H1 (cell line): ENCODE data around the gene MTM1. TPM values are rescaled to one million over a fixed set of nuclear protein-coding genes. Genes with fewer than 3 reads are reported as not detected.

Source experiments
- CTCF ChIA-PET: fragments of 300-600 bp; sonication (Branson Sonifier 250); formaldehyde crosslinking; loops from one replicate; lab custom pipeline; 2021; ENCODE audit not compliant: partially characterized antibody; lab: Charles Lee
- POLR2A ChIA-PET: fragments of 300-600 bp; sonication (Branson Sonifier 250); formaldehyde crosslinking; loops from one replicate; lab custom pipeline; 2021; ENCODE audit warnings: inconsistent platforms; ENCODE audit not compliant: partially characterized antibody; lab: Charles Lee
- DNase-seq, 2 experiments: peaks; one replicate each; pipeline versions ENCODE4 v3.0.0 to v3.0.0-alpha.2; 2010 to 2022; ENCODE audit warnings: low spot score in 2 of 2, low read depth in 1 of 2, mixed read lengths in 1 of 2
- FAIRE-seq: peaks from 2 replicates; lab custom pipeline; 2011; peaks lifted over from hg19 to GRCh38; lab: Jason Lieb, UNC
- H2AFZ ChIP-seq: 2 replicates; pipeline ENCODE4 v1.8.1; 2012; ENCODE audit warnings: low read length, inconsistent platforms
- H2AK5ac ChIP-seq: 2 replicates; pipeline ENCODE4 v1.6.1; 2013; ENCODE audit warnings: low read depth, low read length
- H2BK120ac ChIP-seq: replicated peaks from 2 replicates; pipeline ENCODE3; 2013; ENCODE audit warnings: low read depth, low read length, inconsistent platforms
- H2BK12ac ChIP-seq: 2 replicates; pipeline ENCODE4 v1.6.1; 2013; ENCODE audit warnings: low read depth, low read length
- H2BK15ac ChIP-seq: 2 replicates; pipeline ENCODE4 v1.6.1; 2013; ENCODE audit warnings: low read length
- H2BK20ac ChIP-seq: 2 replicates; pipeline ENCODE4 v1.6.1; 2013; ENCODE audit warnings: low read length
- H2BK5ac ChIP-seq: 2 replicates; pipeline ENCODE4 v1.6.1; 2013; ENCODE audit warnings: low read depth, low read length
- H3K14ac ChIP-seq: 2 replicates; pipeline ENCODE4 v1.6.1; 2013; ENCODE audit warnings: inconsistent platforms; ENCODE audit not compliant: insufficient read length
- H3K18ac ChIP-seq: 2 replicates; pipeline ENCODE4 v1.6.1; 2013; ENCODE audit warnings: low read length; ENCODE audit errors: extremely low read depth
- H3K23ac ChIP-seq: 2 replicates; pipeline ENCODE4 v1.6.1; 2013; ENCODE audit warnings: inconsistent platforms; ENCODE audit not compliant: insufficient read length
- H3K23me2 ChIP-seq: 2 replicates; pipeline ENCODE4 v1.6.1; 2013; ENCODE audit warnings: low read depth, low read length
- H3K27ac ChIP-seq: 2 replicates; pipeline ENCODE4 v1.6.1; 2011; ENCODE audit warnings: low read depth, low read length, inconsistent platforms
- H3K27me3 ChIP-seq, 4 experiments: replicated peaks in 1 of 4; 1 replicate in 1 of 4; 2 replicates in 3 of 4; pipeline versions ENCODE4 v1.6.1 to v1.8.1; 2011 to 2013; ENCODE audit warnings: low read length in 3 of 4, mild to moderate bottlenecking in 3 of 4, inconsistent platforms in 2 of 4, mixed read lengths in 2 of 4, moderate library complexity in 1 of 4; ENCODE audit not compliant: control insufficient read depth in 3 of 4, insufficient read depth in 3 of 4; ENCODE audit errors: extremely low read depth in 1 of 4
- H3K36me3 ChIP-seq, 4 experiments: 2 replicates each; pipeline versions ENCODE4 v1.6.1 to v1.8.1; 2011 to 2013; ENCODE audit warnings: mild to moderate bottlenecking in 4 of 4, low read length in 3 of 4, moderate library complexity in 2 of 4, control low read depth in 1 of 4, inconsistent platforms in 1 of 4; ENCODE audit not compliant: insufficient read depth in 4 of 4, control insufficient read depth in 2 of 4
- H3K4ac ChIP-seq: replicated peaks from 2 replicates; pipeline ENCODE3; 2013; ENCODE audit warnings: low read length, low read depth, mixed read lengths, inconsistent platforms; ENCODE audit not compliant: insufficient read length
- H3K4me1 ChIP-seq, 4 experiments: replicated peaks in 1 of 4; 1 replicate in 1 of 4; 2 replicates in 3 of 4; pipeline versions ENCODE4 v1.6.1 to v1.8.1; 2011 to 2013; ENCODE audit warnings: low read length in 3 of 4, inconsistent platforms in 2 of 4, mixed read lengths in 1 of 4; ENCODE audit not compliant: insufficient read depth in 4 of 4, control insufficient read depth in 3 of 4
- H3K4me2 ChIP-seq, 2 experiments: 2 replicates each; pipeline versions ENCODE4 v1.6.1 to v1.8.1; 2011 to 2013; ENCODE audit warnings: low read depth in 2 of 2, low read length in 2 of 2, control low read depth in 1 of 2, inconsistent platforms in 1 of 2, mild to moderate bottlenecking in 1 of 2; ENCODE audit not compliant: insufficient read depth in 1 of 2
- H3K4me3 ChIP-seq, 4 experiments: fragments of 200-600, 300-600 bp in 1 of 4; sonication (generic), shearing (Covaris generic), sonication (Bioruptor Twin) in 1 of 4; 2 replicates each; pipeline versions ENCODE4 v1.5.1 to v1.8.1; 2011 to 2016; ENCODE audit warnings: low read length in 4 of 4, low read depth in 3 of 4, control low read depth in 2 of 4, inconsistent platforms in 2 of 4, mild to moderate bottlenecking in 2 of 4, mixed read lengths in 1 of 4, moderate library complexity in 1 of 4; ENCODE audit not compliant: insufficient read depth in 2 of 4; ENCODE audit errors: extremely low read depth in 1 of 4
- H3K56ac ChIP-seq: replicated peaks from 2 replicates; pipeline ENCODE3; 2013; ENCODE audit warnings: low read depth, mild to moderate bottlenecking, mixed read lengths, low read length, inconsistent platforms; ENCODE audit not compliant: insufficient read length
- H3K79me1 ChIP-seq: 2 replicates; pipeline ENCODE4 v1.6.1; 2013; ENCODE audit warnings: low read depth, low read length, control low read depth
- H3K79me2 ChIP-seq, 2 experiments: 2 replicates each; pipeline versions ENCODE4 v1.6.1 to v1.8.1; 2012 to 2013; ENCODE audit warnings: low read length in 2 of 2, mild to moderate bottlenecking in 2 of 2, inconsistent platforms in 1 of 2; ENCODE audit not compliant: insufficient read depth in 2 of 2, control insufficient read depth in 1 of 2
- H3K9ac ChIP-seq, 4 experiments: replicated peaks in 1 of 4; 1 replicate in 1 of 4; 2 replicates in 3 of 4; pipeline versions ENCODE4 v1.6.1 to v1.8.1; 2011 to 2013; ENCODE audit warnings: low read depth in 3 of 4, low read length in 3 of 4, control low read depth in 2 of 4, mild to moderate bottlenecking in 2 of 4, moderate library complexity in 2 of 4, inconsistent platforms in 1 of 4; ENCODE audit errors: extremely low read depth in 1 of 4
- H3K9me3 ChIP-seq, 2 experiments: 2 replicates each; pipeline versions ENCODE4 v1.6.1 to v1.8.1; 2012 to 2013; ENCODE audit warnings: mild to moderate bottlenecking in 2 of 2, moderate library complexity in 2 of 2, control low read depth in 1 of 2, inconsistent platforms in 1 of 2, low read depth in 1 of 2, low read length in 1 of 2, mixed read lengths in 1 of 2; ENCODE audit not compliant: insufficient read depth in 2 of 2
- H4K20me1 ChIP-seq, 2 experiments: replicated peaks in 1 of 2; 2 replicates each; pipeline versions ENCODE3 to v1.8.1; 2011 to 2013; ENCODE audit warnings: inconsistent platforms in 2 of 2, low read length in 2 of 2, mild to moderate bottlenecking in 1 of 2; ENCODE audit not compliant: insufficient read depth in 2 of 2, control insufficient read depth in 1 of 2
- H4K5ac ChIP-seq: 2 replicates; pipeline ENCODE4 v1.6.1; 2013; ENCODE audit warnings: low read length, low read depth, mixed read lengths, inconsistent platforms; ENCODE audit not compliant: insufficient read length
- H4K8ac ChIP-seq: 2 replicates; pipeline ENCODE4 v1.8.0; 2013; ENCODE audit warnings: mild to moderate bottlenecking, moderate library complexity, low read length, inconsistent platforms; ENCODE audit not compliant: insufficient read depth; ENCODE audit errors: extremely low read depth
- H4K91ac ChIP-seq: replicated peaks from 2 replicates; pipeline ENCODE3; 2013; ENCODE audit warnings: low read length, mixed read lengths, inconsistent platforms; ENCODE audit not compliant: insufficient read length
- ASH2L ChIP-seq: fragments of 200-600, 300-600 bp; sonication (generic); IDR thresholded peaks from one replicate; pipeline ENCODE4 v1.7.1; 2017; ENCODE audit warnings: low read length
- NRF1 ChIP-seq: IDR thresholded peaks from 2 replicates; pipeline ENCODE4 v1.6.1; 2011; ENCODE audit warnings: mild to moderate bottlenecking, low read depth, low read length, improper control_type of control experiment
- RAD21 ChIP-seq, 2 experiments: IDR thresholded peaks in 1 of 2; conservative IDR thresholded peaks in 1 of 2; 2 replicates each; pipeline ENCODE4 v1.6.1; 2011; ENCODE audit warnings: low read depth in 2 of 2, low read length in 2 of 2, improper control_type of control experiment in 1 of 2, inconsistent platforms in 1 of 2, mild to moderate bottlenecking in 1 of 2, moderate library complexity in 1 of 2
- RNF2 ChIP-seq: fragments of 200-900, 300-1000 bp; sonication (generic); IDR thresholded peaks from 2 replicates; pipeline ENCODE4 v1.7.1; 2016; ENCODE audit warnings: borderline replicate concordance, low read depth, mild to moderate bottlenecking, antibody characterized with exemption, low read length; ENCODE audit not compliant: poor library complexity, severe bottlenecking; ENCODE audit errors: missing control alignments
- SIN3A ChIP-seq, 2 experiments: IDR thresholded peaks in 1 of 2; conservative IDR thresholded peaks in 1 of 2; 2 replicates each; pipeline ENCODE4 v1.6.1; 2011 to 2012; ENCODE audit warnings: low read length in 2 of 2, improper control_type of control experiment in 1 of 2, low read depth in 1 of 2, mild to moderate bottlenecking in 1 of 2
- SIRT6 ChIP-seq: IDR thresholded peaks from one replicate; pipeline ENCODE4 v1.7.1; 2012; ENCODE audit warnings: low read length, inconsistent platforms
- SP1 ChIP-seq: IDR thresholded peaks from 2 replicates; pipeline ENCODE4 v1.6.1; 2011; ENCODE audit warnings: low read depth, low read length
- ZNF274 ChIP-seq: IDR thresholded peaks from 2 replicates; pipeline ENCODE4 v1.7.0; 2012; ENCODE audit warnings: low read length, borderline replicate concordance; ENCODE audit errors: extremely low read depth
- WGBS, 2 experiments: shearing (Covaris generic) in 1 of 2; methylation state at CpG; one replicate each; pipeline versions ENCODE4 v1.1.6 to v1.1.7; 2013 to 2015; ENCODE audit warnings: low lambda C conversion rate in 2 of 2, mixed read lengths in 2 of 2, inconsistent platforms in 1 of 2, low coverage in 1 of 2, missing lambda C conversion rate in 1 of 2; ENCODE audit not compliant: insufficient replicate concordance in 2 of 2, insufficient coverage in 1 of 2, insufficient read length in 1 of 2; ENCODE audit errors: extremely low coverage in 1 of 2, missing lambda C conversion rate in 1 of 2; 5-methylcytosine and 5-hydroxymethylcytosine counted together
- polyA plus RNA-seq, 7 experiments: library from polyadenylated mRNA; depleted of rRNA in 3 of 7; stranded (reverse) in 5 of 7; unstranded in 2 of 7; fragments of >200 nt in 5 of 7; fragments of 200-250 nt in 2 of 7; gene quantifications; 1 replicate in 5 of 7; 2 replicates in 1 of 7; 4 replicates in 1 of 7; pipeline versions ENCODE4 v1.2.1 to v1.2.3, GENCODE V29; 2011 to 2013; ENCODE audit warnings: missing spikeins in 2 of 7, mixed read lengths in 2 of 7
- total RNA-seq: library from RNA; stranded (reverse); fragmentation: NEBNext Ultra II Directional; extraction: Animal tissue kit (Norgen Biotek cat#: 25700); gene quantifications from 2 replicates; pipeline ENCODE4 v1.2.1, GENCODE V29; 2021
- TF ChIP-seq, protein P1 (sequence below), 3 experiments: IDR thresholded peaks; 1 replicate in 2 of 3; 2 replicates in 1 of 3; pipeline versions ENCODE4 v1.5.1 to v1.6.1; 2011; ENCODE audit warnings: low read length in 3 of 3, mild to moderate bottlenecking in 3 of 3, inconsistent platforms in 2 of 3, low read depth in 1 of 3, moderate library complexity in 1 of 3; ENCODE audit not compliant: insufficient read depth in 1 of 3; ENCODE audit errors: control extremely low read depth in 1 of 3

Gene MTM1
- total and polyA plus RNA-seq, 2 of the 8 experiments (the other 6 are each of a cell fraction or from before 2014, with no cell fraction given): 2.3 to 8.4 TPM

DNA sequence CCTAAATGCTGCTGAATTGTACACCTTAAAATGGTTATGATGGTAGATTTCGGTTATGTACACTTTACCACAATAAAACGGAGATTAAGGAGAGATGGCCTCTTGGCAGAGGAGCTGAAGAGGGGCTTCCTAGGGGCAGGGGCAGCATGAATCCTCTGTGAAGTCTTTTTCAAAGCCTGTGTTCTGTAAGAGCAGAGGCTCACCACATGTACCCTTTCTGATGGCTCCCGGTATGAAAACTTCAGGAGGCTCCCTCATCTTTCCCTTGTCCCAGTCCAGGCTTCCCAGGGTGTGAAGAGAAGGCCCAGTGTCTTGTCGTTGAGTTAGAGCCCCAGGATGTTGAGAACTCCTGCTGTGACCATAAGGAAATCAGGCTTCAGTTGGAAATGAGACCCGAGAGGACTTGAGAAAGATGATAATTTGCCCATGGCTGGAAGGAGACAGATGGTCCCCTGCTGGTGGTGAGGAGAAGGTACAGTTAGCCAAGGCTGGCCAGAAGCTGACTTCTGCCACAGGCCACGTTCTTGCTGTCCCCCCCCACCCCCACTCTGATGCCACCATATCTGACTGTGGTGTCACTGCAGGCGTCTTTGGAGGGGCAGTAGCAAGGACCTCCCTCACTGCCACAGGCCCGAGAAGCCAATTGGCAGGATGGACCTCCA, 31.8 kb upstream of the MTM1 start:
- POLR2A ChIA-PET: interaction anchor here (1.1 kb wide), 1 partner anchor 11 kb away, joined by 3 read pairs; no protein-coding TSS in a partner anchor
- no peak overlapping the region for H4K5ac ChIP-seq
- no peaks in the 10 kb centered on the region for H3K27me3 ChIP-seq
- H2BK120ac ChIP-seq: no peak overlapping the region
- DNase-seq: no peak
- H3K27ac ChIP-seq: no peak overlapping the region
- H3K23me2 ChIP-seq: no peaks in the 10 kb centered on the region
- H3K23ac ChIP-seq: no peak overlapping the region
- no peak overlapping the region for H3K14ac ChIP-seq
- no peak overlapping the region for H2BK5ac ChIP-seq
- no peak overlapping the region for H2BK12ac ChIP-seq
- no peak overlapping the region for H4K8ac ChIP-seq
- no peaks in the 10 kb centered on the region for H3K79me1 ChIP-seq
- no peak overlapping the region for H3K4me3 ChIP-seq
- H4K91ac ChIP-seq: no peak overlapping the region
- H3K79me2 ChIP-seq: no peaks in the 10 kb centered on the region
- no peak overlapping the region for H2AFZ ChIP-seq
- H4K20me1 ChIP-seq: no peaks in the 10 kb centered on the region
- H3K4ac ChIP-seq: no peak overlapping the region
- FAIRE-seq: peak; percentile 45
- H2AK5ac ChIP-seq: no peak overlapping the region
- H3K56ac ChIP-seq: no peak overlapping the region
- CTCF ChIA-PET: interaction anchor here (0.6 to 1.8 kb wide), 6 partner anchors 9 to 463 kb away, joined by 3 to 5 read pairs (median 4); no protein-coding TSS in a partner anchor
- H3K4me1 ChIP-seq: no peaks in the 10 kb centered on the region
- H3K18ac ChIP-seq: no peak overlapping the region
- no peaks in the 10 kb centered on the region for H3K9me3 ChIP-seq
- no peak overlapping the region for H3K9ac ChIP-seq
- no peaks in the 10 kb centered on the region for H3K36me3 ChIP-seq
- H3K4me2 ChIP-seq: no peak overlapping the region
- WGBS, 2 experiments: 80% methylated on average over 7 of the region's 8 CpGs; no CpG with 5 or more reads in 1 of the 2 experiments
- H2BK20ac ChIP-seq: no peak overlapping the region
- no peak overlapping the region for H2BK15ac ChIP-seq
- TF ChIP-seq ASH2L (no peak), SIRT6 (no peak), SIN3A (conservative IDR thresholded peaks at IDR 0.05 in 1 of 2, IDR thresholded peaks at IDR 0.05 in 1 of 2; ENCODE audit: low read depth in 1 of 2, low read length in 2 of 2) (no peak), RNF2 (no peak), ZNF274 (peak; percentile 32; the same call in 1 of the 2 replicates), SP1 (no peak), NRF1 (no peak), RAD21 (IDR thresholded peaks at IDR 0.05 in 1 of 2, conservative IDR thresholded peaks at IDR 0.05 in 1 of 2; ENCODE audit: low read depth in 2 of 2, low read length in 2 of 2) (peak; percentile 10 to 28; a peak in 2 of 4 replicates)
- TF ChIP-seq, protein P1, sequence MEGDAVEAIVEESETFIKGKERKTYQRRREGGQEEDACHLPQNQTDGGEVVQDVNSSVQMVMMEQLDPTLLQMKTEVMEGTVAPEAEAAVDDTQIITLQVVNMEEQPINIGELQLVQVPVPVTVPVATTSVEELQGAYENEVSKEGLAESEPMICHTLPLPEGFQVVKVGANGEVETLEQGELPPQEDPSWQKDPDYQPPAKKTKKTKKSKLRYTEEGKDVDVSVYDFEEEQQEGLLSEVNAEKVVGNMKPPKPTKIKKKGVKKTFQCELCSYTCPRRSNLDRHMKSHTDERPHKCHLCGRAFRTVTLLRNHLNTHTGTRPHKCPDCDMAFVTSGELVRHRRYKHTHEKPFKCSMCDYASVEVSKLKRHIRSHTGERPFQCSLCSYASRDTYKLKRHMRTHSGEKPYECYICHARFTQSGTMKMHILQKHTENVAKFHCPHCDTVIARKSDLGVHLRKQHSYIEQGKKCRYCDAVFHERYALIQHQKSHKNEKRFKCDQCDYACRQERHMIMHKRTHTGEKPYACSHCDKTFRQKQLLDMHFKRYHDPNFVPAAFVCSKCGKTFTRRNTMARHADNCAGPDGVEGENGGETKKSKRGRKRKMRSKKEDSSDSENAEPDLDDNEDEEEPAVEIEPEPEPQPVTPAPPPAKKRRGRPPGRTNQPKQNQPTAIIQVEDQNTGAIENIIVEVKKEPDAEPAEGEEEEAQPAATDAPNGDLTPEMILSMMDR (IDR thresholded peaks at IDR 0.05; ENCODE audit: control extremely low read depth in 1 of 3, insufficient read depth in 1 of 3, low read depth in 1 of 3, low read length in 3 of 3): peak in 2 of 3 experiments; percentile 24 to 37; a peak in 3 of 4 replicates
